Activated CD4-positive, alpha-beta T cell treated with anti-CD3 and anti-CD28 coated beads, Interleukin-2, amount 10 ng/mL, durations not matched to agents 24 days and 14 days (primary cell): ENCODE data around the gene C6orf141. TPM values are rescaled to one million over a fixed set of nuclear protein-coding genes. Genes with fewer than 3 reads are reported as not detected.
"Not testable (repeated sequence)": the region's sequence is repeated elsewhere in the genome, so short reads cannot be mapped to it uniquely, and the experiment has no call there.

Source experiments
- DNase-seq: peaks from one replicate; pipeline ENCODE4 v3.0.0; 2022
- H3K27ac Mint-ChIP-seq: one replicate; pipeline ENCODE4 v1.8.0; 2022; ENCODE audit warnings: mild to moderate bottlenecking, mixed read lengths
- H3K27me3 Mint-ChIP-seq: one replicate; pipeline ENCODE4 v1.8.0; 2022; ENCODE audit warnings: mixed read lengths
- H3K36me3 Mint-ChIP-seq: one replicate; pipeline ENCODE4 v1.8.0; 2022; ENCODE audit warnings: low read depth, mild to moderate bottlenecking, mixed read lengths
- H3K4me1 Mint-ChIP-seq: one replicate; pipeline ENCODE4 v1.8.0; 2021; ENCODE audit warnings: mixed read lengths
- H3K4me3 Mint-ChIP-seq: one replicate; pipeline ENCODE4 v1.8.0; 2022; ENCODE audit warnings: mild to moderate bottlenecking, moderate library complexity, mixed read lengths
- H3K9me3 Mint-ChIP-seq: one replicate; pipeline ENCODE4 v1.8.0; 2021; ENCODE audit warnings: mixed read lengths
- intact Hi-C: fragments of 100-400 bp; cut with micrococcal nuclease; formaldehyde crosslinking; loops from one replicate; pipeline ENCODE4 v1.15.1; 2023
- total RNA-seq: library from RNA; stranded (reverse); gene quantifications from 2 replicates; pipeline ENCODE4 v1.2.3, GENCODE V29; 2022

C6orf141 gene
- total RNA-seq, 1 donor from 2014 or later = not detected

- H3K36me3 Mint-ChIP-seq = no peaks in the 10 kb centered on the region
- peaks cover 3% of the 10 kb centered on the region for H3K4me1 Mint-ChIP-seq
- H3K27ac Mint-ChIP-seq = no peak overlapping the region
- no peaks in the 10 kb centered on the region for H3K9me3 Mint-ChIP-seq
- DNase-seq = no peak
- H3K27me3 Mint-ChIP-seq = peaks cover 8% of the 10 kb centered on the region
- intact Hi-C loops = no loop called here
- no peak overlapping the region for H3K4me3 Mint-ChIP-seq
These were observed 15.4 kb downstream of the C6orf141 start for GRCh38 chr6:49565855-49566254.

DNA sequence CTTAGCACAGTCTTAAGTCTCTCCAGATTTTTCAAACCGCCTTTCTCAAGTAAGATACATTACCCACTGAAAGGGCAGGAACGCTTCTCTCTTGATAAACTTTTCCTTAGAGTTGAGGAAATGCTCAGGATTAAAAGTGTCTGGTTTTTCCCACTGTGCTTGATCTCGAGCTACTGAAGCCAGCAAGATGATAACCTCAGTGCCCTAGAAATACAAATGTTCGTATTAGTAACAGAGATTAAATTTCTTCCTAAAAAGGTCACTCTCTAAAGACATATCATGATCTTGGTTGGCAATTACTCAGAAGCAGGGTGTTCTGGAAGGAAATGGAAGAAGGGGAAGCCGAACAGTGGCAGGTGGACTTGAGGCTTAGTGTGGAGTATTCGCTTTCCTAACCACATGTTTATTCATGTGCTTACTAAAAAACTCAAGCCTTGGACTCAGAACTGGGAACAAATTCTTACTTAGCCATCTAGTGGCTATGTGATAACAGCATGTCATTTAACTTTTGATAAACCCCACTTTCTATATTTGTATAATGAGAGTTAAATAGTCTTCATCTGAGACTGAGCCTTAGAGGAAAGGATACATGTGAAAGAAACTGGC lies 20.1 kb downstream of the C6orf141 start:
- no peaks in the 10 kb centered on the region for H3K9me3 Mint-ChIP-seq
- intact Hi-C loops = no loop called here
- H3K4me3 Mint-ChIP-seq = no peak overlapping the region
- H3K36me3 Mint-ChIP-seq = no peaks in the 10 kb centered on the region
- no peak overlapping the region for H3K27ac Mint-ChIP-seq
- no peak for DNase-seq
- peaks cover 3% of the 10 kb centered on the region for H3K4me1 Mint-ChIP-seq
- H3K27me3 Mint-ChIP-seq = peaks cover 5% of the 10 kb centered on the region

- no peaks in the 10 kb centered on the region for H3K9me3 Mint-ChIP-seq
- intact Hi-C loops = no loop called here
- no peak for DNase-seq
- H3K27ac Mint-ChIP-seq = no peak overlapping the region
- H3K36me3 Mint-ChIP-seq = no peaks in the 10 kb centered on the region
- H3K27me3 Mint-ChIP-seq = peaks cover 6% of the 10 kb centered on the region
- H3K4me1 Mint-ChIP-seq = no peaks in the 10 kb centered on the region
- H3K4me3 Mint-ChIP-seq = no peak overlapping the region
These were observed 26.1 kb downstream of the C6orf141 start for GRCh38 chr6:49576618-49577017.

DNA sequence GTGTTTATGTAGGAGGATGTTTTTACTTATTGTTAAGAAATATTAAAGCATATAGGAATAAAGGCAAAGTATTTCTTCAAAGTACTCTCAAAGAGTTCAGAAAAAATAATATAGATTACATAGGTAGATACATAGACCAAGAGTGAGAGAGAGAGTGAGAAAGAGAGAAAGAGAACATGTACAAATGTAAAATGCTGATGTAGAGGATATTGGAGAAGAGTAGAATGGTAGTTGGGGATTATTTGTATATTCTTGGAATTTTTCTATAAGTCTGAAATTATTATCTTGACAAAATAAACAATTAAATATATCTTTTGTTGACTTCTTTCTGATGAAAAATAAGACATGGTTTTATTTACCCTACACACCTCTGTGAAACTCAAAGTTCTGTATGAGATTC lies 29.2 kb downstream of the C6orf141 start:
- H3K27ac Mint-ChIP-seq = no peak overlapping the region
- intact Hi-C loops = no loop called here

GRCh38 chr6:49582529-49582928 lies 32.1 kb downstream of the C6orf141 start:
- H3K9me3 Mint-ChIP-seq = no peaks in the 10 kb centered on the region
- DNase-seq = no peak
- H3K27ac Mint-ChIP-seq = no peak overlapping the region
- peaks cover 5% of the 10 kb centered on the region for H3K27me3 Mint-ChIP-seq
- H3K4me1 Mint-ChIP-seq = no peaks in the 10 kb centered on the region
- intact Hi-C loops = no loop called here
- no peak overlapping the region for H3K4me3 Mint-ChIP-seq
- H3K36me3 Mint-ChIP-seq = no peaks in the 10 kb centered on the region

More for the DNA sequence above, 29.2 kb downstream of the C6orf141 start:
- DNase-seq = no peak
- Mint-ChIP-seq H3K9me3 (no peaks in the 10 kb centered on the region), H3K4me1 (no peaks in the 10 kb centered on the region), H3K27me3 (peaks cover 5% of the 10 kb centered on the region), H3K36me3 (no peaks in the 10 kb centered on the region), H3K4me3 (no peak overlapping the region)

GRCh38 chr6:49587262-49587661 lies 36.8 kb downstream of the C6orf141 start:
- H3K4me3 Mint-ChIP-seq, H3K27ac Mint-ChIP-seq: not testable (repeated sequence)

More at GRCh38 chr6:49587262-49587661, 36.8 kb downstream of the C6orf141 start:
- H3K36me3 Mint-ChIP-seq, H3K9me3 Mint-ChIP-seq, DNase-seq, intact Hi-C loops, H3K27me3 Mint-ChIP-seq, H3K4me1 Mint-ChIP-seq: not testable (repeated sequence)

Other genes with a start within 250 kb of the C6orf141 start
- 12.4 and 13.1 TPM in 2 replicates for gene MMUT, start 87.4 kb upstream of the C6orf141 start, total RNA-seq
- 16.4 and 18.6 TPM in 2 replicates for gene CENPQ, start 87.3 kb upstream of the C6orf141 start, total RNA-seq
- gene GLYATL3, start 50.7 kb upstream of the C6orf141 start, total RNA-seq = not detected in 2 replicates
- not detected in 2 replicates for gene RHAG, start 86.2 kb downstream of the C6orf141 start, total RNA-seq
- not detected in 2 replicates for gene CRISP2, start 162.9 kb downstream of the C6orf141 start, total RNA-seq
- not detected in 2 replicates for gene CRISP3, start 193.7 kb downstream of the C6orf141 start, total RNA-seq
- gene PGK2, start 236.6 kb downstream of the C6orf141 start, total RNA-seq = not detected in 2 replicates